Stimulated activated CD4-positive, alpha-beta T cell treated with anti-CD3 and anti-CD28 coated beads, Interleukin-2, amount 100 ng/mL, for 24 hours (primary cell): ENCODE measurements around the gene MTPN.

Source experiments
- DNase-seq, 2 donors: peaks; one replicate each; pipeline ENCODE4 v3.0.0-alpha.2; 2020

The MTPN gene

DNA sequence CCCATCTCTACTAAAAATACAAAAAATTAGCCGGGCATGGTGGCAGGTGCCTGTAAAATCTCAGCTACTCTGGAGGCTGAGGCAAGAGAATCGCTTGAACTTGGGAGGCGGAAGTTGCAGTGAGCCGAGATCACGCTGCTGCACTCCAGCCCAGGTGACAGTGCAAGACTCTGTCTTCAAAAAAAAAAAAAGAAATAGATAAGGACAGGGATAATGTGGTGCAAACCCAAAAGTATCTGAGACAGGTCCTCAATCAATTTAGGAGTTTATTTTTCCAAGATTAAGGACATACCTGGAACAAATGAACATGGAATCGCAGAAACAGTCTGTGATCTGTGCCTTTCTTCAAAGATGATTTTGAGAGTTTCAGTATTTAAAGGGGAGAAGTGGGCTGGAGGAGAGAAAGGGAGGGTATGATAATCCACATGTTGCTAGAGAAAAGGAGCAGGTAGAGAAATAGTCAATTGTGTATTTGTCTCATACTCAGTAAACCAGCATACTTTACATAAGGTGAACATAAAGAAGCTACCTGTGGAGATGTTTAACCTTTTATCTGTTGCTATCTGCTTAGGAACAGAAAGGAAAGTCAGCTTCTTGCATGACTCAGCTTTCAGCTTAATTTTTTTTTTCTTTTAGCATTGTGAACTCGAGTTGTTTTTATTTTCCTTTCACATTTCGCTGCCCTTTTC is 4.9 kb upstream of the MTPN start:
- no peak for DNase-seq

DNA sequence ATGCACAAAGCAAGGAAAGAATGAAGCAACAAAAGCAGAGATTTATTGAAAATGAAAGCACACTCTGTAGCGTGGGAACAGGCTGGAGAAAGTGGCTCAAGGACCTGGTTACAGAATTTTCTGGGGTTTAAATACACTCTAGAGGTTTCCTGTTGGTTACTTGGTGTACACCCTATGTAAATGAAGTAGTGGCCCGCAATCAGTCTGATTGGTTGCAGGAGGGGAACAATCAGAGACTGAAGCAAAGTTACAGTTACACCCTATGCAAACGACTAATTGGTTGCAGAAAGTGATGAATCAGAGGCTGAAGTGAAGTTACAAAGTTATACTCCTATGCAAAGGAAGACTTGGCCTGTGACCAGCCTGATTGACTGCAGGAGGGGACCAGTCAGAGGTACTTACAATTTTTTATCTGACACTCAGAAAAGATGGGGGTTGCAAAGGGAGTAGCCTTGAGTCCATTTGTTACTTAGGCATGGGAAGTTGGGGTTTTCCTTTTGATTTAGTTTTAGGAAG is 3.6 kb upstream of the MTPN start:
- DNase-seq: peak; percentile 29 to 47

DNA sequence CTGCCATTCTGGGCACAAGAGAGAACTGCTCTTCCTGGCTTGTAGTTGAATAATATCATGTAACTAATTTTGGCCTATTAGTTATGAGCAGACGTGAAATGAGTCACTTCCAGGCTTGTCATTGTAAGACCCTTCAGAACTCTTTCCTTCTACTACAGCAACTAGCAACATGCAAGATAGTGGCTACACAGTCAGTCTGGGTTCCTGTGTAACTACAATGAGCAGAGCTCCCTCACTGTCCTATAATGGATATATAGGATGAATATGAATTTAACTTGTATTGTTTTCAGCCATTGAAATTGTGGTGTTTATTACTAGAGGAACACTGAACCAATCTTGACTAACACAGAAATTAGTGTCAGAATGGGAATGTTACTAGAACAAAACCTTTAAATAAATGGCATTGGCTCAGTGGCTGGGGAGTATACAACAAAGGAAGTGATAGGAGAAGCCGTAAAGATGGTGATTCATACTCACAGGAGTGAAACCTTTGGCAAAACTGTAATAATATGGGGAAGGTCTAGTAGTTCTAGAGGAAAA is 2.9 kb upstream of the MTPN start:
- DNase-seq: no peak

DNA sequence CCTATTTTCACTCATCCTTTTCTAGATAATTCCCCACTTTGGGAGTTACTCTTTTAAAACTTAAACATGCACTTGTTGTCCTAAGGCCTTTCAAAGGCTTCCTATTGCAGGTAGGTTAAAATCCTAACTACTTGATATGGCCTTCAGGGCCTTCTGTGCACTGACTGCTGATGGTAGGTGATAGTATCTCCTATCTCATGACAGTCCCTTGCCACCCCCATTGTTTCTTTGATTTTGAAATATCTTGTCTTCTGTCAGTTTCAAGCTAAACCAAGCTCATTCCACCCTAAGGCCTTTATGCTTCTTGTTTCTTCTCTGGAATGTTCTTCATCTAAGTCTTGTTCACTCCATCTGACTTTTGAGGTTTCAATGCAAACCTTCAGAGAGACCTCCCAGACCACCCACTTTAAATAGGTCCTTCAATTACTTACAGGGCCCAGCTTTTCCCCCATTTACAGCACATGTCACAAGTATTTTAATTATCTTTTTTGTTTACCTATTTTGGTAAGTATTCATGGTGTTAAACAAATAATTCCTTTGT is 2.4 kb upstream of the MTPN start:
- no peak for DNase-seq

DNA sequence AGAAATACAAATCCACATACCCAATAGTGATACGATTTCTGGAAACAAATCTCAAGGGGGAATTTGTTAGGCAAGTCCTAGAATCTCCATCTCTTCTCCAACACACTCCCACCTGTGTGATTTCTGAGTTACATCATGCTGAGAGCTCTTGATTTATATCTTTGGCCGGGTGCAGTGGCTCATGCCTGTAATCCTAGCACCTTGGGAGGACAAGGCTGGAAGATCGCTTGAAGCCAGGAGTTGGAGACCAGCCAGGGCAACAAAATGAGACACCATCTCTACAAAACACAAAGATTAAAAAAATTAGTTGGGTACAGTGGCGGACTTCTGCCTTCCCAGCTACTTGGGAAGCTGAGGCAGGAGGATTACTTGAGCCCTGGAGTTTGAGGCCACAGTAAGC is 1.5 kb upstream of the MTPN start:
- no peak for DNase-seq

DNA sequence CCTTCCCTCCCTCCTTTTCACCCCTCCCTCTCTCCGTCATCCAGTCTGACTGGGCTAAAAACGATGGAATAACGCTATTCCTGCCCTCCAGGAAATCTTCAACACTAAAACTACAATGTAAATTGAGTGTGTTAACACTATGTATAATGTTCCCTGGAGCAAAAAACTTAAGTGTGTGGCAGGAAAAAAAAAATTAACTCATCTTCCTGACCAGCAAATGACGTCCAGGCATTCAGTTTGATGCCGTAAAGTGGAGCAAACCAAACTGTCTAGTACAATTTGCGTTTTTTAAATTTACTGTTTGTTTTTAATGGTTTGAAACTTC is 545 bp upstream of the MTPN start:
- no peak for DNase-seq

DNA sequence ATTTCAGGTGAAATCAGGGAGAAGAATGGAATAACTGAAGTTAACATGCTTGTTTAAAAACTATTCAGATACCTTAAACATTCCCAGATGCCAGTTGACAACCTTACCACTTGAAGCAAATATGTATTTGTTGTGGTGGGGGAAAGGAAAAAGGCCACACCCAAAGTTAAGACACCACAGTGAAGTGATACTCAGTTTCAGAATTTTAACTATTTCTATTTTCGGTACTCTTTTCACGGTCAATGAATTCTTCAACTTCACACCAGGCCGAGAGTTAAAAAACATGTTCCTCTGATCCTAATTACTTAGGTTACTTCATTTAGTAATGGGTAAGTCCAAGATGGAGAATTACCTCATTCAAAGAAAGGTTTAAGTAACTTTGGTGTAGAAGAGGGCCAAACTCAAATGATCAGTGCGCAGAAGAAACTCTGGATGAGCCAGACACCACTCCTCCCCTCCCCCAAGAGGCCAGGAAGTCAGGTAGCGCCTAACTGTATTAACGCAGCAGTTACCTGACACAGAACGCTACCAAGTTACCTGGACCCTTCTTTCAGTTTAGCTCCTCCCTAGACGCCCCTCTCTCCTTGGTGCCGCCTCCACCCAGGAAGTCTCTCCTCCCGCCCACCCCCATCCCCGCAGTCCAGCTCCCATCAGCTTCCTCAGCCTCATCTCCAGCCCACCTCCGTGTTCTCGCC is 700 bp downstream of the MTPN start:
- DNase-seq: peak; percentile 26 to 37

DNA sequence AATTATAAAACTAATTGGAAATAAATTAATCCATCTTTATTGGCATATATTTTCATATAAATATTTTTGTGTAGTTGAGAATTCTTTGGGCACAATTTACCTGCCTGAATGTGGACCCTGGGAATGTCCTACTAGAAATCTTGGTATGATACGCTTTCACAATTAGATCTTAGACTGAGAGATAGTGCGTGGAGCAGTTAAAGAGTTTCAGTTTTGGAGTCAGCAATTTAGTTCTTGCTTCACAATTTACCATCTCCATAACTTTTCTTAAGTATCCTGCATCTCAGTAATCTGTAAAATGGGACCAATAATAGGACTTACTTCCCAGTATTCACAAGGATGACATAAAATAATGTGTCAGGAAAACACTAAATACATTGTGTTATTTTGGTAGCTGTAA is 2.0 kb downstream of the MTPN start:
- DNase-seq: no peak

DNA sequence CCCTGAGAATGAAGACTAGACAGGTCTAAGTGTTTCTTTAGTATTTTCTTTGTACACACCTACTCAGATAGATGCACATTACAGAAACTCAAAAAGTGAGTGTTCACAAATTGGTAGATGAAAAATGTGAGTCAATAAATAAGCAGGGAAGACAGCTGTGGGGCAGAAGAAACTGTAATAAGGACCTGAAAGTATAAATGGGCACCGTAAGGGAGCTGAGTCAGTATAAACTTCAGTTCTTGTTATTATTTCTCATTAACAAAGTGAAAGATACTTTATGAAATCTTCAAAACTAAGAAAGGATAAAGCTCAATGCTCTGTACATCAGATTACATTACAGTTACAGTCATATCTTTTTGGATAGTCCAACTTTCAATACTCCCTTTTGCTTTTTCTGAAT is 2.5 kb downstream of the MTPN start:
- no peak for DNase-seq

DNA sequence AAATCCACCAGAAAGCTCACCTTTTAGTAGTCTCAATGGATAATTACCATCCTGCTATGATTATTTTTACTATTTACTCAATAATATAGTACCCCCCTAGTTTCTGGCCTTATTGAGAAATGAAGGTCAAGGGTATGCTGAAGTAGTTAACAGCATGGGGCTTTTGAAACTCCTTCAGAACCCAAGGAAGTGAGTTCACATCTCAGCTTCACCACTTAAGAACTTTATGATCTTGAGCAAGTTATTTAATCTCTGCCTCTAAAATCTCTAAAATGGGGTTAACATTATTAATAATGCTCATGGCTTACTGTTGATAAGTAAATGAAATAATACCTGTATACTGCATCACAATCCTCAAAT is 5.8 kb downstream of the MTPN start:
- no peak for DNase-seq

DNA sequence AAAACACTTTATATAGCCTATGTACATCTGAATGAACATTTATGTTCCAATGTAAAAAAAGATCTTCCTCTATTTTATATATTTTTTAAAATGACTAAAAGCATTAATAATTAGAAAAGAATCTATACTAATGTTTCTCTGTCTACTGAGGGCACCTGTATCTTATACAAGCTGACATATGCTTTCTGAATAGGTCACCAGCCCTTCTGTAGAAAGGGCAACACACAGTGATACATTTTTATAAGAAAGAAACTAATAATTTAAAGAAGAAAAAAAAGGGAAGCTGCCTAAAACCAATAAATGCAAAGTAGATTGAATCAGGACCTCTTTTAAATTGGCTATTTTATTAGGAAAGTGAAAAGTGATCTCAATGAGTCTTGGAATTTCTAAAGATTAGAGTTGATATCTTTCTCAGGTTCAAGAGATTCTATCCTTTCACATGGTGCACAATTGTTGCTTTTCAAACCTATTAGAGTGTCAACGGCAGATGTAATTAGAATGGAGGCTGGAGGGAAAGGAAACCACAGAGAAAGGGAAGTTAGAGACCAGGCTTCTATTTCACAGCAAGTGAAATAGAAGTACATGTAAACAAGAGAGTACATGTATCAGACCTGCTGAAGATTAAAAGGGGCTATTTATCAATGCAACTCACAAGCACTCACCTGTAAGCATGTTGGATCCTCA is 6.3 kb downstream of the MTPN start:
- no peak for DNase-seq

DNA sequence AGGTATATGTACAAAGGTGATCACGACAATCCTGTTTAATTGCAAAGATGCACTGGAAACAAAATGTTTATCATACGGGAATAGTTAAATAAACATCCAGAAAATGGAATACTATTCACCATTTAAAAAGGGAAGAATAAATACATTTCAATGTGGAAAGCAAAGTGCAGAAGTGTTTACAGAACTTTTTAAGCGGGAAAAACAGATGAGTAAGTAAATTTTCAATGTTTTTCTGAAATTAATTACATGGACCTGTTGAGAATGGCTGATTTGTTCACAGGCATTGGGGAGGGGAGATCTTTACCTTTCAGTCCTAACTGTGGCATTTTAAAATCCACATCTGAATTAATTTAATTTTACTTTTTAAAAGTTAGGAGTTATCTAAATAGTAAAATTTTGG is 7.1 kb downstream of the MTPN start:
- DNase-seq: no peak

DNA sequence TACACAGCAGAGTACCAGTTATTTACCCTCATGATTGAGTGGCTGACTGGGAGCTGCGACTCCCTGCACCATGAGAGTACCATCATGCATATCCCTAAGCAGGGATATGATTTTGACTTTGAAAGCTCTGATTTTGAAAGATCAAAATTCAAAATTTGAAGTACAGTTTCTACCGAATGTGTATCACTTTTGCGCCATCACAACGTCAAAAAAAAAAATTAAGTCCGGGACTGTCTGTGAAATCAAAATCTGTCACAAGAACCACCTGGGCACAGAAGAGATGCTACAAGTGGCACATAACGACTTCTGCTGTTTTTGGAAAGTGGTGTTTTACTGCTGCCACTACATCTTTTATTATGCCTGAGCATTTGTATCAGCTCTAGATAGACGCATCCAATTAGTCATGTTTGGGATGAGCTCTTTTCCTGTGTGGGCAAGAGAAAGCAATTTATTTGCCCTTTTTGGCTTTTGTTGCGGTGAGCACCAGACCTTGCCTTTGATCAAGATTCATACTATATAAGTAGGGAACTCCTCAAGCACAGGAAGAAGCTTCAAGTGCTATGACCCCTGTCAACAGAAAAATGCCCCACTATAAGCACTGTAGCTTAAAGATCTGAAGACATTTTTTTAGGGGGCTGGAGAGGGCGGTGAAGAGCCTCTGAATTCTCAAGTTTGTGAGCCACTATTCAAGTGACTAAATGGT is 10.7 kb downstream of the MTPN start:
- DNase-seq: no peak

DNA sequence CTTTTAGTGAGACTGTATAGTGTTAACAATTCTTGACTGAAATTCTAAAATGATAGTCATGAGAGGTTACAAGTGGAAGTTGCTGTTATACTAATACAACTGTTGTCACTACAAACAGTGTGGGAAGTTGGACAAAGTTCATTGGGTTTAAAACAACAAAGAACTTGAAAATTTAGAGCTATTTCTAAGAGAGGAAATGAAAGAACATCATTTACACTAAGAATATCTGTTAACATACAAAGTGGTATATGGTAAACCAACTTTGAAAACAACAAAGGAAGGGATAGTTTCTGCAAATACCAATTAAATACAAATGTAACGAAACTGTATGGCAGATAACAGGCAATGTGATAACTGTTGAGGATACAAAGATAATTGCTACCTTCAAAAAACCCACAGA is 11.6 kb downstream of the MTPN start:
- no peak for DNase-seq

DNA sequence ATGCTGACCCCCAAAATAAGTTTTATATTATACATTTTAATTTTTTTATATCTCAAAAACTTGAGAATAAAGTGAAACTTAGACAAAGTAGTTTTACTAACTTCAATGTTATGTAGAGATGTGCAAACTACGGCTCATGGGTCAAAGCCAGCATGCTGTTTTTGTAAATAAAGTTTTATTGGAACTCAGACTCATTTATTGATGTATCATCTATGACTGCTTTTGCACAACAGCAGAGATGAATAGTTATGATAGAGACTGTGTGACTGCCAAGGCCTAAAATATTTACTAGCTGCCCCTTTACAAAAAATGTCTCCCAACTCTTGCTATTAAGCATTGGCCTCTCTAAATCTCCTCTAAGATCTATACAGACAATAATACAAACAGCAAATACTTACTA is 12.4 kb downstream of the MTPN start:
- no peak for DNase-seq

DNA sequence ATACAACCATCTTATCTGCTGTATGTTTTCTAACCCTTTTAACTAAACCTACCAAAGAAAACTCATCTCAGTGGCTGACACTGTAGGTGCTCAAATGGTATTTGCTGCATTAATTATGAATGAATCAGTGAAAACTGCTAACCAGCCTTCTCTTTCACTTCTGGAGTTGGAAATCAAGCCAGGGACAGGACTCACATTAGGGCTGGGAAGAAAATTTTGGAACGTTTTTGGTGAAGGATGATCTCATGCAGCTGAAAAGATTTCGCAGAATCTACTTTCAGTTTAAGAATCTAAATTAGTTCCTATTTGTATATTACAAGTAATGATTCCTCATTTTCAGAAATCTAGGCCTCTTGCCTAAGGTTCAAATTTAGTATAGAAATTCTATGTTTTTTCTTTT is 12.9 kb downstream of the MTPN start:
- no peak for DNase-seq

DNA sequence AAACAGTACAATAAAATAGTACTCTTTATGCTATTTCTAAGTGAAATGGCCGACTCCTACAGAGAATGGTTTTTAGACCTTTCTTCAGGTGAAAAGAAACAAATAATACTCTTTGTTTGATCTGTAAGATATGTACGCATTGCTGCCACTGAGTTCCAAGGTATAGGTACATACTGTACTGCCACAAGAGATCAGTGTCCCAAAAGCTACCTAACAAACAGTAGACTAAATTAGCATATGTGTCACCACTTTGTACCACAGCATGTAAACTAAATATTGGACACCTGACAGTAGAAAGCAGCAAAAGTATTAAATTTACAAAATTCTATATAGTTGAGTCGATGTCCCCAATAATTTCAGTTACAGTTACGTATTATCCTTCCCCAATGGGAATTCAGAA is 14.4 kb downstream of the MTPN start:
- no peak for DNase-seq

DNA sequence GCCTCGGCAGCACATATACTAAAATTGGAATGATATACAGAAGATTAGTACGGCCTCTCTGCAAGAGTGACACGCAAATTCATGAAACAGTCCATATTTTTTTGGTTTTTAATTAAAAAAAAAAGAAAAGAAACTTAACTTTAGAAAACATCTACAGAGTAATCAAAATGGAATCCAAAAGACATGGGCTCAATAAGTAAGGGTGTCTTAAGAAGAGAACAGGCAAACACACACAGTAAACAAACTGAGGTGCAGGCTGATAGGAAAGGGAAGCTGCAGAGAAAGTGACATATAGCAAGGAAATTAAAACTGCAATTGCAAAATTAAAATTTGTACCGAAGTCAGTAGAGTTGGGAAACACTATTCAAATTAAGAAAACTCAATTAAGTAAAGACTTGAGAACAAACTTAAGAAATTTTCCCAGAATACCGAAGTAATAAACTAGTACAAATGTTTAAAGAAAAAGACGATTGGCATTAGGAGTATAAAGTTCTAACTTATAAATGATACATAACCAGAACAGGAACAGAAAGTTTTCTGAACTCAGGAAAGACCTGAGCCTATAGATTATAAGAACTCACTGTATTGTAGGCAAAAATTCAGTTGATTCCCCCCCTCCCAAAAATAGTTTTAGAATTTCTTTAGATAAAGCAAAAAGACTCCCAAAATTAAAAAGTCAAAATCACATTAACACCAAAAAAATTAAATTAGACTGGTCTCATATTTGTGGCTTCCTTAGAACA is 16.3 kb downstream of the MTPN start:
- no peak for DNase-seq

DNA sequence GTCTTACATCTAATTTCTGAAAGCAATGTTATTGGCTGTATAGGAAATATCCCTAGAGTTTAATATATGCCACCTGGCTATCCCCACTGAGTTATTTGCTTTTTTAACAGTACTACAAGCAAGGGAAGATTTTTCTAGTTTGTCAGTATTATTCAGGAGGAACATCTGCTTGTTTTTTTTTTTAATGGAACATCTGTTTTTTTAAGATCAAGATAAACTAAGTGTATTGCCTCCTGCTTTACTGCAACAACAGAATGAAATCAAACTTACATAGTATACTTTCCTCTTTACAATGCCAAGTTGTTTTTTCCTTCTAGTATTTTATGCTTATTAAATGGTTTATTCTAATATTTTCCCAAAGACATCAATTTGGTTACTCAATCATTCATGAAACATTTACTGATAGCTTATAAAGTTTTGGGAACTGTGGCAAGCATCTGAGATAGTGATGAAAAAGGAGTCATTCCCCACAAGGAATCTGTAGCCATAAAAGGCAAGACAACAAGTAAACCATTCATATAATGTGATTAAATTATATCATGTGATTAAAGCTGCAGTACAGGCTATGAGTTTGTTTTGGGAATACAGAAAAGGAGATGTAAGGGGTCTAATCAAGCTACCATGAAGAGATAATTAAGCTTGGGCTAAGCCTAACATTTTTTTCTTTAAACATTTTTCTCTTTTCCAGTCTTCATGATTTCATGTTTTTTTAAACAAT is 17.4 kb downstream of the MTPN start:
- DNase-seq: no peak

DNA sequence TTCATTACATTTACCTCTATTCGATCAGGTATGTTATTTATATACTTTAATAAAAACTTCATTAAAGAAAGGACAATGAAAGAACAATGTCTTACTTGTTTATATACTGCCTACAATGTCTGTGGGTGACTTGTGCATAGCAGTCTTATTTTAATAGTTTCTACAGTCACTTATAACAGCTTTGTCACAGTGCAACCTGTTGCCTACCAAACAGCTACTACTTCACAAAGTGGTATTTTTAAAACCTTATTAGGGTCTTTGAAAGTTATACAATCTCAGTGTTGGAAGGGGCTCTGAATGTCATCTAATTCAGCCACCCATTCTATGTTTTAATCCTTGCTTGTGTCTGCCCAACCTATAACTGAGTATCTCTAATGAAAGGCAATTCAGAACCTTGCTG is 19.0 kb downstream of the MTPN start:
- DNase-seq: no peak

DNA sequence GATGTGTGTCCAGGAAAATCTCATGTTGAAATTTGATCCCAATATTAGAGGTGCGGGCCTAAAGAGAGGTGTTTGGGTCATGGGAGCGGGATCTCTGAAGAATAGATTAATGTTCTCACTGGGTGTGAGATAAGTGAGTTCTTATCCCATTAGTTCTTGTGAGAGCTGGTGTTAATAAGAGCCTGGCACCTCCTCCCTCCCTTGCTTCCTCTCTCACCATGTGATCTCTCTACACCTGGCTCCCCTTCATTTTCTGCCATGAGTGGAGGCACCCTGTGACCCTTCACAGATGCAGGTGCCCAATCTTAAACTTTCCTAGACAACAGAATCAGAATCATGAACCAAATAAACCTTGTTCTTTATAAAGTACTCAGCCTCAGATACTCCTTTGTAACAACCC is 19.5 kb downstream of the MTPN start:
- no peak for DNase-seq

DNA sequence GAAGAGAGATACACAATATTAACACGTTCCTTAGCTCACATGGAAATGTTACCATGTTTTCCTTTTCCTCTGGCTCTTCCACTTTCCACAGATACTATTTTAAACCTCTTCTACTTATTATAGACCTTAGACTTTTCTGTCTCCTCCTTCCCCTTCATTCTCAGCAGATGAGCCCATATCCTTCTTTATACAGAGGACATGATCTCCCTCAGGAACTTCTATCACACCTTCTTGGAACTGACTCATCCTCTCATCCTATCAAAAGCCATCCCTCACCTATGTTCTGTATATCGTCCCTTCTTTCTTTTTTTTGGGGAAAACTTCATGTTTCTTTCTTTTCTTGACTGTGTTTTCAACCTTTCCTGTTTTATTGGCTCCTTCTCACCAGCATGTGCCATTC is 20.8 kb downstream of the MTPN start:
- DNase-seq: no peak
